Skin of body (tissue), 2 donors: ENCODE results near the gene PRMT2. TPM values are rescaled to one million over a fixed set of nuclear protein-coding genes. Genes with fewer than 3 reads are reported as not detected.

Experiments
- DNase-seq: peaks from one replicate; lab custom pipeline; 2025; lab: John Stamatoyannopoulos, UW
- total RNA-seq: library from RNA; depleted of rRNA; stranded (reverse); fragments of >200 nt; gene quantifications from one replicate; pipeline ENCODE4 v1.2.3, GENCODE V29; 2014

PRMT2 gene
- 63.8 TPM for total RNA-seq

- DNase-seq = peak; percentile 97
Measured at GRCh38 chr21:46635324-46636180, at the start of gene PRMT2. TSS of gene PRMT2 (plus strand) at chr21:46635674. CDS start at chr21:46636952, 1,278 bp downstream.

DNA sequence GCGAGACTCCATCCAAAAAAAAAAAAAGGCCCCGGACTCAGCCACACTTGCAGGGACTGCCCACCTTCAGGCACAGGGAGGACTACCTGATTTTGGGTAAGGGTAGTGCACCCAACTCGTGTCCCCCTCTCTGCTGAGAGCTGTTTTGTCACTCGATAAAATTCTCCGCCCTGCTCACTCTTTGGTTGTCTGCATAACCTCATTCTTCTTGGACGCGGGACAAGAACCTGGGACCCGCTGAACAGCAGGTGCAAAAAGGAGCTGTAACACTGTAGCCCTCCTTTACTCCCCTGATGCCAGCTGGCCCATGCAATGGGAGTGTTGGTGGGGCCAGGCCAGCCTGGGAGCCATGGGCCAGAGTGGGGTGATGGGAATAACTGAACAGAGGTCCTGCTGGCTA, 41.2 kb upstream of the PRMT2 start:
- DNase-seq = no peak

DNA sequence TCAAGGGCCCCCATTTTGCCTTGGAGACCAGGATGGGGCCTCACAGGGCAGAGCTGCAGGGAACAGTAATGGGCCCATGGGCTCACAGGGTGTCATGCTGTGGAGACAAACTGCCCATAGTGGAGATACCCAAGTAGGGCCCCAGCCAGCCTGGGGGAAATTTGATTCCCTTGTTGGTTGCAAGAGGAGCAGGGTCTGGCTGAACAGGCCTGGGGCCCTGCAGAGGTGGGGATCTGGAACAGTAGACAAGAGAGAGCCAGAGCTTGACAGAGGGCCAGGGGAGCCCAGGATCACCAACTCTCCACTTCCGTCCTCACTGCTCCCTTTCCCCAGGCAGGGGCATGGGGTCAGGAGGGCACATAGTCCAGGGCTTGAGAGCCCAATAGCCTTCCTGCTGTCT, 39.3 kb upstream of the PRMT2 start:
- DNase-seq = no peak

DNA sequence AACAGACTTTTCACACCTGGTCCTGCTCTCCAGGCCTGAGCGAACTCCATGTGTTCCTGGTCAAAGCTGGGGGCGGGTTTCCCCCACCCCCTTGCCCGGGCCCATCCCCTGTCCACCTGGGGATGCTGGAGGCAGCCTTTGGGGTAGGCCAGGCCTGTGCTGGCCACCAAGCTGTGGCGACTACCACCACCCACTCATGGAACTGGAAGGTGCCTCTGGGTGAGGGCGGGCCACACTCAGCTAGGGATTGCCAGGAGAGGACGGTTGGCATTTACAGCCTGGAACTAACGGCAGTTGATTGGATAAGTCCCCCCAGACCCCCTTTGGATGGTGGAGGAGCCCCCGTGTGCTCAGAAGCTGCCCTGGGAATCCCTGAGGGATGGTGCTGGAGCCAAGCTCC, 38.4 kb upstream of the PRMT2 start:
- no peak for DNase-seq

GRCh38 chr21:46597896-46598343, 37.6 kb upstream of the PRMT2 start:
- DNase-seq = no peak

DNA sequence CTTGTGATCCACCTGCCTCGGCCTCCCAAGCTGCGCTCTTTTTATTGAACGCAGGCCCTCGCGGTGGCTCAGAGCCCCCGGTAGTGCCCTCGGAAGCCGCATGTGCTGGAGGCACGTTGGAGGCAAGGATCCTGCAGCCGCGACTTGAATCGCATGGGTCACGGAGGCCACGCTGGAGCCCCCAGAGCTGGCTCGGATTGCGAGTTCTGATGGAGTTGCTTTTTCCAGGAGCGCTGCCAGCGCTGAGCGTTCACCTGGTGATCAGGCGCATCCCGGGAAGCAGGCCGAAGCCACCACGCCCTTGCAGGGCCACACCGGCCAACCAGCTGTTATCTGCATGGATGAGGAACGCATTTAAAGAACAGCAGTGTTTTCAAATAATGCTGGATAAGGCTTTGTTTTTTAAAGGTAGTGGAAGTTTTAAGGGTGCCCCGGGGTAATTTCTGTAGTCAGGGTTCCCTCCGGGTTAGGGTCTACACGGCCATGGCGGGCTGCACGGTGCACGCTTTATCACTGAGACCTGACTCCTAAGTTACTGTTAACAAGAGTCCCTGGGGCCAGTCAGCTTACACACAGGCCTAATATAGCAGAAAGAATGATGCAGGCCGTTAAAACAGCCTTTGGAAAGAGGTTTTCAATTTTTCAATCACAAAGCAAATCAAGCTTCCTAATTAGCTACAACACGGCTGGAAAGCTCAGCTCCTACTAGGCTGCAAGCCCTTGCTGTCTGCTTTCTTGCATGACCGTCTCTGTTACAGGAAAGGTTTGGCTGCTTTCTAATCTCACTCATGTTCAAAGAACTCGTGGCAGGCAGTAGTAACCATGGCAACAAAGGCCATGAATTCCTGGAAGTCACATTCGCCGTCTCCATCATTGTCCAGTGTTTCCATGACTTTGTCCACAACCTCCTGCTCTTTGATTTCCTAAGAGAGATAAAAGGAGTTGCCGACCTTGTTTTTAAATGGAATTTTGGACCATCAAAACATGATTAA, 36.6 kb upstream of the PRMT2 start:
- DNase-seq = peak; percentile 49

DNA sequence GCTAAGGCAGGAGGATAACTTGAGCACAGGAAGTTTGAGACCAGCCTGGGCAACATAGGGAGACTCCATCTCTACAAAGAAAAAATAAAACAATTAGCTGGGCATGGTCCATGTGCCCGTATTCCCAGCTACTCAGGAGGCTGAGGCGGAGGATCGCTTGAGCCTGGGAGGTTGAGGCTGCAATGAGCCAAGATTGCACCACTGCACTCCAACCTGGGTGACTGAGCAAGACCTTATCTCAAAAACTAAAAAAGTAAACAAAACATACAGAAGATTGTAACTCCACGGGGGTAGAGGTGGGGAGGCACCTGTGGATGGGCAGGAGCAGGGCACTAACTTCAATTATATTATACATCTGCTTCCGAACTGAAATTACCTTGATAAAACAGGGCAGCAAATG, 35.2 kb upstream of the PRMT2 start:
- DNase-seq = no peak

- no peak for DNase-seq
Measured at GRCh38 chr21:46600978-46601377, 34.5 kb upstream of the PRMT2 start.

DNA sequence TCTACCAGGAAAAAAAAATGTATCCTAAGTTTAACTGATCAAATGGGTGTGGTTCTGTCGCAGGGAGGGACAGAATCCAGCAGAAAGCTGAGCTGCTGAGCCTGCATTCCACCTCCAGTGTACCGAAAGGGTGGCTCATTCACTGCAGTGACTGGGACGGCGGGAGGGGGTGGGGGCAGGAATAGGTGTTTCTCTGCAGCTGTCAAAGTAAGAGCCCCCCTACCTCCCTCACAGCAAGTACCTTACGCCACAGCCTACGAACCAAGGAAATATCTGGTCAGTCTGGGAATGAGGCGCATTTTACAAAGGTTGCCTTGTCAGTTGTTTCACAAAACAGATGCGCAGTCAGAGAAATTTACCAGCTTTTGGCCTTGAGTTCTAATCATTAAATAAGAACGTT, 32.2 kb upstream of the PRMT2 start:
- no peak for DNase-seq

DNA sequence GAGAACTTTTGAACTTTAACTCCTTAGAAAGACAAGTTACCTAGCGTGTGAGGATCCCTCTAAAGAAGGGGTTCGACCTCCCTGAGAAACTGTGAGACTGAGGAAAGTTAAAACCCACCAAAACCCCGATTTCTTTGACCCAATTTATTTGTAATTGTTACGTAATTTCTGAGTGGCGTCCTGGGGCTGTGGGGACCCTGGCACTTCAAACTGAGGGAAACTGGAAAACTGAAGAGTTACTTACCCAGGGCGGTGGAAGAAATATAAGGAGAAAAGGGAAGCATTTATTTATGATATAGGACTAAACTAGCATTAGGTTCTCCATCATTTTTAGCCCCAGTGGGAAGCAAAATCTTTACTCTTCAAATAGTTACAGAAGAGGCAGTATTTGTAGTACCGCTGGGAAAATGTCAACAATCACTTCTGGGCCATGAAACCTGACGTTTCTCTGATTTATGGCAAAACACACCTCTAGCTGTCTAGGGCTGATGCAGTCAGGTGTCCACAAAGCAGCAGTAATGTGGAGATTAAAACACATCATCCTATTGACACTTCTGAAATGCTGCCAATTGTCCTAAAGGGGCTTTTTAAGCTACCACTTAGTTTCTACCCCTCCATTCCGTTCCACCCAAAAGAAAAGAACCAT, 31.0 kb upstream of the PRMT2 start:
- no peak for DNase-seq

DNA sequence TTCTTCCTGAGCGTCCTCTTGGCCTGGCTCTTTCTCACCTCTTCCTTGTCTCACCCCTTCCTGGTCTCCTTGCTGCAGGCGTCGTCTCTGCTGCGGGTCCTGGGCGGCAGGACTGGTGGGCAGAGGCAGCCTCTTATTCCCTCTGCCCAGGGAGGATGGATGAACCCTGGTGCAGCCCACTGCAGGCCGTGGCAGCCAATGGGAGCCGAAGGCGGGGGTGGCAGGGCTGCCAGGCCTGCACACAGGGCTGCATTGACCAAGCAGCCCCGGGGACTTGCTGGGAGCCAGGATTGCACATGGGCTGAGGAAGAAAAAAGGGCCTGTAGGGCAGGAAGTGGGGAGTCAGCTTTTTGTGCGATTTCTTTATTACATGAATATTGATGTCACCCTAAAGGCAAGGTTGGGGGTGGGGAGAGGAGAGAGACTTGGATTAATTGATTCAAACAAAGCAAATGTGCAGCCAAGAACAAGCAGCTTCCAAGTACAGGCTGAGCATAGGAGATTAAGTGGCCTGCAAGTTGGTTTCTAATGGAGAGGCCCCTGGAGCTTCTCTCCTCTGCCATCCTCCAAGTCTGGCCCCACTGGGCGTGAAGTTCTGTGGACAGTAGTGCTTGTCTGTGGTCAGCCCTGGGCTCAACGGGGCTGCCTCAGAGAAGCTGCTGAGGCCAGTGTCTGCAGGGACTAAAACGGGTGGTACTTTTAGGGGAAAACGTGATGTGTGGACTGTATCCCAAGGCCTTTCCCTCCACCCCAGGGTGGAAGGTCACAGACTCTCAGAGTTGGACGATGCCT, 30.3 kb upstream of the PRMT2 start, which contains the start of gene S100B:
S100B (minus strand) TSS at position 108 of the 792 bp plus-strand sequence. CDS start 2,667 bp downstream, outside the sequence.
- DNase-seq = peak; percentile 7

DNA sequence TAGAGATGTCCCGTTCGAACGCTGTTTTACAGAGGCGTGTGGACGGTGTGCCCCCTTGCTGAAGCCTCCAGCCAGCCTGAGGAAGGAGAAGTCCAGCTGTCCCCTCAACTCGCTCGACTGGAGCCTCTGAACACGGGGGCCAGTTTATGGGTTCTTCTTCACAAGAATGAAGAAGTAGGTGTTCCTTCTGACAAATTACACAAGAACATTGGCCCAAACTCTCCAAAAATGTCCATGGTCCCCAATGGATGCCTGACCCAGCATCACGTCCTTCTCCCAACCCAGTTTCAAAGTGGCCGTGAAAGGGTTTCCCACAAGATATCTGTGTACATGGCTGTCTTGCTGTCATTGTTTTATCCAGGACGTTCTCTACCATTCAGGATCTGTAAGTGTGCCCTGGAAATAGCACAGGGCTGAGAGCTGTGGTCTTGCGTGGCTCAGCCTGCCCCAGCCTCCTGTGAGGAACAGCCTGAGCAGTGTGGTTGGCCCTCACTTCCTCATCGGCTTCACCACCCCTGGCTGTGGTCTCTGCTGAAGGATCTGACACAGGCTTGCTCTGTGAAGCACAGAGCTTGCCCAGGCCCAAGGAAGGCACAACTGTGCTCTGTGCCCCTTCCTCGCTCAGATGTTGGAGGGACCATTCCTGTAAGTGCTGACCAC, 29.6 kb upstream of the PRMT2 start:
- no peak for DNase-seq

DNA sequence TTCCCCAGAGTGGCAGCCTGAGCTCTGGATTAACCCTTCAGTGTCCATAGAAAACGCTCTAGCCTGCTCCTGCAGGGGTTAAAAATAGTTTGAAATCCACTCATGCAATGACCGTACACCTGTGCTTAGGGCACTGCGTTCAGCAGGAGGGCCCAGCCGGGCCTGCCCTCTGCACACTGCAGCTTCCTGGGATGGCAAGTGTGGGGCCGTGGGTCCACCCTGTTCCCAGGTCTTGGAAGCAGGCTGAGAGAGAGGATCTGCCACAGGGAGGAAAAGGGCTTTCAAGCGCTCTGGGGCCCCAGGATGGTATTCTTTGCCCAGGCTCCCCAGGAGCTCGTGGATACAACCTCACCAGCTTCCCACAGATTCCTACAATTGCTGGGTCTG, 29.1 kb upstream of the PRMT2 start:
- DNase-seq = no peak

- DNase-seq = no peak
Measured at GRCh38 chr21:46607636-46608035, 27.8 kb upstream of the PRMT2 start.

DNA sequence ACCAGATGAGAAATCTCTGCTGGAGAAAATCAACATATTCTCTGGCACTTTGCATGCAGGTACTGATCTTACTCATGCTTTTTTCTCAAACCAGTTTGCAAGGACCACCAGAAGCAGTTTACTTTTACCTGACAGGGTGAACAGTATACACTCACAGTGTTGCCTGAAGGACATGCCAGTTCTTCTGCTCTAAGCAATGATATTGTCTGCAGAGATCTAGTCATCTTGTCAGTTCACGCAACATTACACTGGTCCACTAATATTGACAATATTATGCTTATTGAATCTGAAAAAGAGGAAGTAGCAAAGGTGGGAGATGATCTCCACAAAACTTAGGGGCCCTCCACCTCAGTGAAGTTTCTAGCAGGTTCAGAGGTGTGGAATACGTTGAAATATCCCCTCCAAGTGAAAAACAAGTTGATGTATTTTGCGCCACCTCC, 26.8 kb upstream of the PRMT2 start:
- no peak for DNase-seq

- no peak for DNase-seq
Measured at GRCh38 chr21:46610018-46610701, 25.3 kb upstream of the PRMT2 start.

GRCh38 chr21:46613391-46613790, 22.1 kb upstream of the PRMT2 start:
- DNase-seq = no peak

- DNase-seq = no peak
Measured at GRCh38 chr21:46616050-46616449, 19.4 kb upstream of the PRMT2 start.

GRCh38 chr21:46616656-46617055, 18.8 kb upstream of the PRMT2 start:
- no peak for DNase-seq
